ENCODE results near the gene ATP2B1. TPM values are rescaled to one million over a fixed set of nuclear protein-coding genes. Genes with fewer than 3 reads are reported as not detected.
A peak's percentile ranks its signal among the peaks of the same experiment; 100 is the strongest.

Gene ATP2B1
- total and polyA plus RNA-seq, 2 of the 13 experiments (the other 11 are each of a cell fraction or from before 2014, with no cell fraction given): 12.1 to 60.2 TPM

- TF ChIP-seq HNF1A (IDR thresholded peaks at IDR 0.05; ENCODE audit: low read depth): no peak
- TF ChIP-seq HNF1A (CRISPR knock-in tag; IDR thresholded peaks at IDR 0.05; ENCODE audit: borderline replicate concordance): peak; percentile 17; the same call in 1 of the 2 replicates
- TF ChIP-seq ZNF772 (CRISPR knock-in tag; IDR thresholded peaks at IDR 0.05): peak; percentile 36; the same call in 1 of the 2 replicates
- TF ChIP-seq, protein P1, sequence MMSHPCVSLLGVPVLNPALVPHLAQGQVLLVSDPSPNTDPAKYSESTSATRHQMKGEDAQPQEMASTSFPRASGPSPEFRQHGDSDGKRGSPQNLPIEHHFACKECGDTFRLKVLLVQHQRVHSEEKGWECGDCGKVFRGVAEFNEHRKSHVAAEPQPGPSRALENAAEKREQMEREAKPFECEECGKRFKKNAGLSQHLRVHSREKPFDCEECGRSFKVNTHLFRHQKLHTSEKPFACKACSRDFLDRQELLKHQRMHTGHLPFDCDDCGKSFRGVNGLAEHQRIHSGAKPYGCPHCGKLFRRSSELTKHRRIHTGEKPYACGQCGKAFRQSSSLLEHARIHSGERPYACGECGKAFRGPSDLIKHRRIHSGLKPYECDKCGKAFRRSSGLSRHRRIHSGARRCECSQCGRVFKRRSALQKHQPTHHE (CRISPR knock-in tag; IDR thresholded peaks at IDR 0.05; ENCODE audit: borderline replicate concordance): 0 out of 2 replicates have a peak, but pooled peaks have one; percentile 73
- TF ChIP-seq SRSF9 (IDR thresholded peaks at IDR 0.05; ENCODE audit: borderline replicate concordance, insufficient read depth, low read depth, low read length, poor library complexity, severe bottlenecking): no peak
- no peak for TF ChIP-seq ONECUT2 (CRISPR knock-in tag; IDR thresholded peaks at IDR 0.05)
- peak; percentile 11; the same call in 1 of the 2 replicates for TF ChIP-seq ZNF761 (CRISPR knock-in tag; conservative IDR thresholded peaks at IDR 0.05)
- TF ChIP-seq, protein P2, sequence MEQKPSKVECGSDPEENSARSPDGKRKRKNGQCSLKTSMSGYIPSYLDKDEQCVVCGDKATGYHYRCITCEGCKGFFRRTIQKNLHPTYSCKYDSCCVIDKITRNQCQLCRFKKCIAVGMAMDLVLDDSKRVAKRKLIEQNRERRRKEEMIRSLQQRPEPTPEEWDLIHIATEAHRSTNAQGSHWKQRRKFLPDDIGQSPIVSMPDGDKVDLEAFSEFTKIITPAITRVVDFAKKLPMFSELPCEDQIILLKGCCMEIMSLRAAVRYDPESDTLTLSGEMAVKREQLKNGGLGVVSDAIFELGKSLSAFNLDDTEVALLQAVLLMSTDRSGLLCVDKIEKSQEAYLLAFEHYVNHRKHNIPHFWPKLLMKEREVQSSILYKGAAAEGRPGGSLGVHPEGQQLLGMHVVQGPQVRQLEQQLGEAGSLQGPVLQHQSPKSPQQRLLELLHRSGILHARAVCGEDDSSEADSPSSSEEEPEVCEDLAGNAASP (CRISPR knock-in tag; IDR thresholded peaks at IDR 0.05; ENCODE audit: borderline replicate concordance): peak; percentile 31
- peak; percentile 62; the same call in 1 of the 2 replicates for TF ChIP-seq YEATS4 (CRISPR knock-in tag; IDR thresholded peaks at IDR 0.05; ENCODE audit: borderline replicate concordance)
- TF ChIP-seq ARID2 (CRISPR knock-in tag; IDR thresholded peaks at IDR 0.05; ENCODE audit: borderline replicate concordance): no peak
- 0 out of 2 replicates have a peak, but pooled peaks have one; percentile 15 for TF ChIP-seq HDAC2 (CRISPR knock-in tag; IDR thresholded peaks at IDR 0.05)
- 0 out of 2 replicates have a peak, but pooled peaks have one; percentile 13 for TF ChIP-seq ZNF431 (CRISPR knock-in tag; IDR thresholded peaks at IDR 0.05; ENCODE audit: borderline replicate concordance, low read depth)
- peak; percentile 6 for TF ChIP-seq ZNF121 (CRISPR knock-in tag; IDR thresholded peaks at IDR 0.05)
Observed at GRCh38 chr12:89709157-89709994, 738 bp upstream of the ATP2B1 start (continued).
